ENCODE results near the gene FAM120B.

GRCh38 chr6:170393033-170393432, 86.5 kb downstream of the FAM120B start:
- TF ChIP-seq ZNF274 (IDR thresholded peaks at IDR 0.05; ENCODE audit: low read depth, low read length) (no peak), YY1 (IDR thresholded peaks at IDR 0.05; ENCODE audit: insufficient read depth, insufficient read length) (no peak)
